Esophagus muscularis mucosa (tissue), 3 donors: Measurements from ENCODE around the gene SPATA13.

Source experiments
- CTCF ChIP-seq, 3 experiments: fragments of 200-600 bp in 2 of 3; fragments of 450-650 bp in 1 of 3; sonication (generic) in 2 of 3; IDR thresholded peaks; one replicate each; pipeline ENCODE4 v1.5.1; 2017 to 2019; ENCODE audit warnings: antibody characterized with exemption in 3 of 3, mild to moderate bottlenecking in 2 of 3, moderate library complexity in 1 of 3
- POLR2AphosphoS5 ChIP-seq, 2 donors: sonication (generic); formaldehyde crosslinking; IDR thresholded peaks; one replicate each; pipeline ENCODE4 v1.6.1; 2017; ENCODE audit warnings: antibody characterized with exemption in 2 of 2

- no peak for TF ChIP-seq POLR2AphosphoS5 (IDR thresholded peaks at IDR 0.05)
- TF ChIP-seq CTCF (IDR thresholded peaks at IDR 0.05): no peak
Measured at GRCh38 chr13:24185591-24186232, 25.2 kb downstream of the SPATA13 start.
